GM12878 (cell line): ENCODE data around the gene CTPS1. TPM values are rescaled to one million over a fixed set of nuclear protein-coding genes. Genes with fewer than 3 reads are reported as not detected.

Experiments
- ATAC-seq: fragments of 200-7000 bp; cut with Tn5 transposase; 3 replicates; pipeline ENCODE4 v1.9.1; 2020; ENCODE audit warnings: mild to moderate bottlenecking, moderate library complexity
- BruUV-seq: library from RNA; stranded (reverse); fragments of 400-500 nt; replicated peaks from 2 replicates; lab custom pipeline; 2021; lab: Mats Ljungman, UMichigan
- CTCF ChIA-PET: fragments of 300-600 bp; sonication (Branson Sonifier 250); formaldehyde crosslinking; extraction: SDS; loops from one replicate; lab custom pipeline; 2021; ENCODE audit warnings: inconsistent platforms; lab: Yijun Ruan, JAX
- POLR2A ChIA-PET: fragments of 350-600 bp; formaldehyde crosslinking; extraction: SDS; loops from one replicate; lab custom pipeline; 2021; ENCODE audit warnings: inconsistent platforms; lab: Charles Lee
- RAD21 ChIA-PET: fragments of 300-600 bp; sonication (Branson Sonifier 250); formaldehyde crosslinking; loops from one replicate; lab custom pipeline; 2023; ENCODE audit warnings: antibody characterized with exemption; ENCODE audit not compliant: unreplicated experiment; lab: Charles Lee
- SMC1A ChIA-PET: fragments of 300-600 bp; sonication (Branson Sonifier 250); formaldehyde crosslinking; loops from one replicate; lab custom pipeline; 2023; ENCODE audit not compliant: unreplicated experiment, uncharacterized antibody; lab: Charles Lee
- DNase-seq: peaks from one replicate; pipeline ENCODE4 v3.0.0-alpha.2; 2011; ENCODE audit warnings: low read depth, low spot score
- FAIRE-seq: peaks from 3 replicates; lab custom pipeline; 2011; peaks lifted over from hg19 to GRCh38; lab: Jason Lieb, UNC
- H2AFZ ChIP-seq: 2 replicates; pipeline ENCODE4 v1.6.0; 2011; ENCODE audit warnings: low read depth, low read length, control low read depth; ENCODE audit not compliant: control insufficient read depth
- H3K27ac ChIP-seq: 2 replicates; pipeline ENCODE4 v1.5.1; 2011; ENCODE audit warnings: control low read depth; ENCODE audit not compliant: control insufficient read depth, insufficient read depth
- H3K27me3 ChIP-seq, 2 experiments: replicated peaks in 1 of 2; 2 replicates each; pipeline versions ENCODE4 v1.6.0 to v1.6.1; 2011; ENCODE audit warnings: low read length in 1 of 2; ENCODE audit not compliant: control insufficient read depth in 2 of 2, insufficient read depth in 2 of 2
- H3K36me3 ChIP-seq, 2 experiments: 2 replicates each; pipeline ENCODE4 v1.5.1; 2011; ENCODE audit warnings: low read length in 1 of 2; ENCODE audit not compliant: control insufficient read depth in 2 of 2, insufficient read depth in 2 of 2
- H3K4me1 ChIP-seq: 2 replicates; pipeline ENCODE4 v1.6.1; 2011; ENCODE audit warnings: mild to moderate bottlenecking, low read length, moderate library complexity, mixed read lengths; ENCODE audit not compliant: control insufficient read depth, insufficient read depth
- H3K4me2 ChIP-seq: 2 replicates; pipeline ENCODE4 v1.6.0; 2011; ENCODE audit warnings: control low read depth; ENCODE audit not compliant: control insufficient read depth, insufficient read depth
- H3K4me3 ChIP-seq: fragments of 200-600 bp; sonication (generic); 2 replicates; pipeline ENCODE4 v1.5.1; 2016
- H3K79me2 ChIP-seq: 2 replicates; pipeline ENCODE4 v1.6.0; 2011; ENCODE audit warnings: low read length; ENCODE audit not compliant: control insufficient read depth, insufficient read depth
- H3K9ac ChIP-seq: 2 replicates; pipeline ENCODE4 v1.8.0; 2011; ENCODE audit warnings: low read length, control low read depth, mixed read lengths; ENCODE audit not compliant: control insufficient read depth, insufficient read depth
- H3K9me3 ChIP-seq: replicated peaks from 3 replicates; pipeline ENCODE4 v1.5.1; 2011; ENCODE audit warnings: mild to moderate bottlenecking, low read length; ENCODE audit not compliant: control insufficient read depth, insufficient read depth
- H4K20me1 ChIP-seq: 2 replicates; pipeline ENCODE4 v1.6.0; 2011; ENCODE audit not compliant: control insufficient read depth, insufficient read depth
- BMI1 ChIP-seq: fragments of 450-650 bp; IDR thresholded peaks from 2 replicates; pipeline ENCODE4 v1.6.1; 2016; ENCODE audit warnings: mild to moderate bottlenecking, moderate library complexity, borderline replicate concordance
- CHD1 ChIP-seq: IDR thresholded peaks from 2 replicates; pipeline ENCODE4 v1.6.1; 2012; ENCODE audit warnings: low read depth, low read length, improper control_type of control experiment
- E2F4 ChIP-seq: IDR thresholded peaks from 2 replicates; pipeline ENCODE4 v1.6.1; 2012; ENCODE audit warnings: low read depth, low read length, improper control_type of control experiment
- ETV6 ChIP-seq, 2 experiments: fragments of 450-650 bp in 1 of 2; IDR thresholded peaks in 1 of 2; conservative IDR thresholded peaks in 1 of 2; 2 replicates each; pipeline ENCODE4 v1.6.1; 2014; ENCODE audit warnings: antibody characterized with exemption in 1 of 2, borderline replicate concordance in 1 of 2, low read depth in 1 of 2, mild to moderate bottlenecking in 1 of 2, moderate library complexity in 1 of 2
- JUNB ChIP-seq: IDR thresholded peaks from 2 replicates; pipeline ENCODE4 v1.6.1; 2016; ENCODE audit warnings: antibody characterized with exemption, mild to moderate bottlenecking
- MTA2 ChIP-seq: fragments of 450-650 bp; IDR thresholded peaks from 2 replicates; pipeline ENCODE4 v1.6.1; 2016; ENCODE audit warnings: low read depth, mild to moderate bottlenecking, moderate library complexity
- MTA3 ChIP-seq: IDR thresholded peaks from 2 replicates; pipeline ENCODE4 v1.6.1; 2012; ENCODE audit warnings: low read length, inconsistent platforms, borderline replicate concordance
- MYC ChIP-seq: IDR thresholded peaks from 2 replicates; pipeline ENCODE4 v1.6.1; 2011; ENCODE audit warnings: mild to moderate bottlenecking, low read length, moderate library complexity, inconsistent platforms; ENCODE audit not compliant: insufficient read depth, insufficient replicate concordance, insufficient read length, severe bottlenecking
- NBN ChIP-seq: fragments of 450-650 bp; IDR thresholded peaks from 2 replicates; pipeline ENCODE4 v1.6.1; 2016
- NR2C2 ChIP-seq: IDR thresholded peaks from 2 replicates; pipeline ENCODE4 v1.6.1; 2011; ENCODE audit warnings: borderline replicate concordance, low read depth; ENCODE audit not compliant: control insufficient read depth, insufficient read length
- PAX5 ChIP-seq: IDR thresholded peaks from 2 replicates; pipeline ENCODE4 v1.6.1; 2011; ENCODE audit warnings: low read depth, low read length, borderline replicate concordance
- POLR2AphosphoS2 ChIP-seq: IDR thresholded peaks from 2 replicates; pipeline ENCODE4 v1.6.1; 2011; ENCODE audit warnings: low read depth, mild to moderate bottlenecking, low read length, improper control_type of control experiment, moderate library complexity
- RUNX3 ChIP-seq: IDR thresholded peaks from 2 replicates; pipeline ENCODE4 v1.6.1; 2012; ENCODE audit warnings: low read length, inconsistent platforms
- SIX5 ChIP-seq: IDR thresholded peaks from 2 replicates; pipeline ENCODE4 v1.6.1; 2011; ENCODE audit warnings: mild to moderate bottlenecking, low read depth, low read length, moderate library complexity; ENCODE audit not compliant: severe bottlenecking
- SMC3 ChIP-seq: IDR thresholded peaks from 2 replicates; pipeline ENCODE4 v1.6.1; 2011; ENCODE audit warnings: low read length, improper control_type of control experiment, borderline replicate concordance
- ZNF24 ChIP-seq: fragments of 450-650 bp; IDR thresholded peaks from 2 replicates; pipeline ENCODE4 v1.6.1; 2017; ENCODE audit warnings: antibody characterized with exemption, mild to moderate bottlenecking
- WGBS: methylation state at CpG from one replicate; pipeline ENCODE4 v1.1.6; 2016; ENCODE audit warnings: low lambda C conversion rate; ENCODE audit not compliant: insufficient replicate concordance, insufficient coverage; ENCODE audit errors: missing lambda C conversion rate; 5-methylcytosine and 5-hydroxymethylcytosine counted together
- in situ Hi-C: fragments of 300-500 bp; cut with MboI; formaldehyde crosslinking; loops from 9 replicates; pipeline ENCODE4 v1.14.3; 2018; ENCODE audit warnings: mixed read lengths
- intact Hi-C: fragments of 100-400 bp; cut with micrococcal nuclease; formaldehyde crosslinking; loops from one replicate; pipeline ENCODE4 v1.14.2; 2022; ENCODE audit not compliant: unreplicated experiment
- polyA plus RNA-seq, 11 experiments: library from polyadenylated mRNA; depleted of rRNA in 4 of 11; unstranded in 6 of 11; stranded (reverse) in 5 of 11; fragments of >200 nt; fragmentation: Nextera tagmentation in 4 of 11; fragmentation: Illumina TruSeq in 1 of 11; extraction: Ambion mirVana in 4 of 11; extraction: Trizol in 1 of 11; gene quantifications; 1 replicate in 1 of 11; 2 replicates in 10 of 11; pipeline versions ENCODE4 v1.2.1 to v1.2.3, GENCODE V29; 2011 to 2016; ENCODE audit warnings: inconsistent platforms in 2 of 11, missing spikeins in 2 of 11, low read depth in 1 of 11
- total RNA-seq, 4 experiments: library from RNA; depleted of rRNA in 3 of 4; stranded (reverse); fragments of >200 nt in 3 of 4; fragmentation: Illumina TruSeq in 1 of 4; extraction: Trizol in 1 of 4; gene quantifications; 2 replicates each; pipeline versions ENCODE4 v1.2.1 to v1.2.3, GENCODE V29; 2013 to 2021
- TF ChIP-seq, protein P1 (sequence below): IDR thresholded peaks from 2 replicates; pipeline ENCODE4 v1.6.1; 2011; ENCODE audit warnings: mild to moderate bottlenecking, low read depth, low read length, moderate library complexity; ENCODE audit not compliant: insufficient replicate concordance
- TF ChIP-seq, protein P2 (sequence below): fragments of 450-650 bp; formaldehyde crosslinking; IDR thresholded peaks from 2 replicates; pipeline ENCODE4 v1.5.0; 2022; ENCODE audit warnings: mild to moderate bottlenecking, missing genetic modification characterization

The CTPS1 gene
- total and polyA plus RNA-seq, 10 of the 15 experiments (the other 5 are each of a cell fraction or from before 2014, with no cell fraction given) = 27.5 to 106 (median 62.8) TPM

DNA sequence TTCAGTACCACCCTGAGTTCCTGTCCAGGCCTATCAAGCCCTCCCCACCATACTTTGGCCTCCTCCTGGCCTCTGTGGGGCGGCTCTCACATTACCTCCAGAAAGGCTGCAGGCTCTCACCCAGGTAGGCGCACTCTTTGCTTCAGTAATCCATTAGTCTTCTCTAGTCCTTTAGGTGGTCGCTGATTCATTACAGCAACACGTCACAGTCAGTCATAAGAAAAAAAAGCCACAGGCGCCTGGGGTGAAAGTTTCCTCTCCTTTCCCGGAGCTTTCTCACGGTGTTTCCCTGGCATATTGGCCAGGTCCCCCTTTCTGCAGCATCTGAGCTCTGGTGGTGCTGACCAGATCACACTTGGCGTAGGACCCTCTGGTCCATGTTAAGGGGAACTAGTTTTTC lies 30.0 kb downstream of the CTPS1 start (continued):
- TF ChIP-seq E2F4 (no peak), SIX5 (no peak), PAX5 (no peak), BMI1 (no peak)

- Histone ChIP-seq H4K20me1 (no peaks in the 10 kb centered on the region), H3K9me3 (no peaks in the 10 kb centered on the region), H3K9ac (no peak overlapping the region), H3K4me1 (no peaks in the 10 kb centered on the region), H3K79me2 (no peaks in the 10 kb centered on the region), H2AFZ (no peak overlapping the region), H3K36me3 (peaks cover 40 to 41% of the 10 kb centered on the region in 2 experiments), H3K4me3 (no peak overlapping the region), H3K4me2 (no peak overlapping the region), H3K27me3 (no peaks in the 10 kb centered on the region), H3K27ac (no peak overlapping the region)
- BruUV-seq = no TSS peak
- in situ Hi-C loops = no loop called here
- intact Hi-C loops = no loop called here
- POLR2A ChIA-PET = no interaction called here
- no peak for FAIRE-seq
- RAD21 ChIA-PET = no interaction called here
- no peak for DNase-seq
- no peak for ATAC-seq
- SMC1A ChIA-PET = no interaction called here
- whole genome bisulfite sequencing = 100% methylated on average over 1 of the region's 1 CpG
- CTCF ChIA-PET = no interaction called here
- TF ChIP-seq MYC (no peak), POLR2AphosphoS2 (no peak), NBN (no peak), CHD1 (no peak), ETV6 (conservative IDR thresholded peaks at IDR 0.05 in 1 of 2, IDR thresholded peaks at IDR 0.05 in 1 of 2; ENCODE audit: borderline replicate concordance in 1 of 2, low read depth in 1 of 2) (no peak), ZNF24 (no peak), MTA2 (no peak), JUNB (no peak), RUNX3 (no peak), MTA3 (no peak), NR2C2 (no peak), SMC3 (no peak)
- TF ChIP-seq, protein P1, sequence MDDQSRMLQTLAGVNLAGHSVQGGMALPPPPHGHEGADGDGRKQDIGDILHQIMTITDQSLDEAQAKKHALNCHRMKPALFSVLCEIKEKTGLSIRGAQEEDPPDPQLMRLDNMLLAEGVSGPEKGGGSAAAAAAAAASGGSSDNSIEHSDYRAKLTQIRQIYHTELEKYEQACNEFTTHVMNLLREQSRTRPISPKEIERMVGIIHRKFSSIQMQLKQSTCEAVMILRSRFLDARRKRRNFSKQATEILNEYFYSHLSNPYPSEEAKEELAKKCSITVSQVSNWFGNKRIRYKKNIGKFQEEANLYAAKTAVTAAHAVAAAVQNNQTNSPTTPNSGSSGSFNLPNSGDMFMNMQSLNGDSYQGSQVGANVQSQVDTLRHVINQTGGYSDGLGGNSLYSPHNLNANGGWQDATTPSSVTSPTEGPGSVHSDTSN = no peak
- TF ChIP-seq, protein P2, sequence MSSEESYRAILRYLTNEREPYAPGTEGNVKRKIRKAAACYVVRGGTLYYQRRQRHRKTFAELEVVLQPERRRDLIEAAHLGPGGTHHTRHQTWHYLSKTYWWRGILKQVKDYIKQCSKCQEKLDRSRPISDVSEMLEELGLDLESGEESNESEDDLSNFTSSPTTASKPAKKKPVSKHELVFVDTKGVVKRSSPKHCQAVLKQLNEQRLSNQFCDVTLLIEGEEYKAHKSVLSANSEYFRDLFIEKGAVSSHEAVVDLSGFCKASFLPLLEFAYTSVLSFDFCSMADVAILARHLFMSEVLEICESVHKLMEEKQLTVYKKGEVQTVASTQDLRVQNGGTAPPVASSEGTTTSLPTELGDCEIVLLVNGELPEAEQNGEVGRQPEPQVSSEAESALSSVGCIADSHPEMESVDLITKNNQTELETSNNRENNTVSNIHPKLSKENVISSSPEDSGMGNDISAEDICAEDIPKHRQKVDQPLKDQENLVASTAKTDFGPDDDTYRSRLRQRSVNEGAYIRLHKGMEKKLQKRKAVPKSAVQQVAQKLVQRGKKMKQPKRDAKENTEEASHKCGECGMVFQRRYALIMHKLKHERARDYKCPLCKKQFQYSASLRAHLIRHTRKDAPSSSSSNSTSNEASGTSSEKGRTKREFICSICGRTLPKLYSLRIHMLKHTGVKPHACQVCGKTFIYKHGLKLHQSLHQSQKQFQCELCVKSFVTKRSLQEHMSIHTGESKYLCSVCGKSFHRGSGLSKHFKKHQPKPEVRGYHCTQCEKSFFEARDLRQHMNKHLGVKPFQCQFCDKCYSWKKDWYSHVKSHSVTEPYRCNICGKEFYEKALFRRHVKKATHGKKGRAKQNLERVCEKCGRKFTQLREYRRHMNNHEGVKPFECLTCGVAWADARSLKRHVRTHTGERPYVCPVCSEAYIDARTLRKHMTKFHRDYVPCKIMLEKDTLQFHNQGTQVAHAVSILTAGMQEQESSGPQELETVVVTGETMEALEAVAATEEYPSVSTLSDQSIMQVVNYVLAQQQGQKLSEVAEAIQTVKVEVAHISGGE (CRISPR knock-in tag) = no peak
These were observed 30.8 kb downstream of the CTPS1 start for GRCh38 chr1:41010345-41010744.
